ENCODE results near the gene SCGB1D2. TPM values are rescaled to one million over a fixed set of nuclear protein-coding genes. Genes with fewer than 3 reads are reported as not detected.

Gene SCGB1D2
- polyA plus RNA-seq, 1 donor (not counting 4 experiments of a cell fraction or from before 2014, with no cell fraction given) = not detected

DNA sequence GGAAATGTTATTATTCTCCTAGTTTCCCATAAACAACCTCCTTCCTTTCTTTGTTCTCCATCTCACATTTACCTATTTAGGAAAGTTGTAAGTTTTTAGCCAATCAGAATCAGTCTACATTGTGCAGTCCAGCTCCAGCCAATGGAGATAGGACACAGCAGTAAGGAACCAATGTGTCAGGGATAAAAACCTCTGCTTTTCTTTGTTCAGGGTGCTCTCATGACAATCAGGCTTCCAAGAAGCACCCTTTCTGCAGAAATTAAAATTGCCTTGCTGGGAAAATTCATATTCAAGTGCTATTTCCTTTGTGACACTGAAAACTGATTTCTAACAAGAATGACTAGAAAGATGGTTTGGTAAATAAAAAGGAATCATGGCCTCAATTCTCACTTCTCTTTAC is 18.9 kb upstream of the SCGB1D2 start:
- no peak overlapping the region for H2AFZ ChIP-seq (ENCODE audit: control insufficient read depth, low read length)
- H3K36me3 ChIP-seq (ENCODE audit: control insufficient read depth in 2 of 2, extremely low read depth in 1 of 2, insufficient read depth in 2 of 2, low read length in 2 of 2) = no peaks in the 10 kb centered on the region
- H3K27ac ChIP-seq (ENCODE audit: control insufficient read depth, insufficient read depth, low read length) = no peak overlapping the region
- H3K9ac ChIP-seq (ENCODE audit: control insufficient read depth, extremely low read depth, insufficient read depth, low read length) = no peak overlapping the region
- H3K4me3 ChIP-seq (ENCODE audit: control insufficient read depth in 2 of 3, extremely low read depth in 1 of 3, insufficient read depth in 2 of 3, low read depth in 1 of 3, low read length in 3 of 3) = no peak overlapping the region
- dilution Hi-C loops (cut with MboI; ENCODE audit: extremely low pct_ligation_motif_present, low sequenced_read_pairs) = no loop called here
- no peaks in the 10 kb centered on the region for H3K4me1 ChIP-seq (ENCODE audit: control insufficient read depth, extremely low read depth, insufficient read depth, low read length)
- H3K79me2 ChIP-seq (ENCODE audit: control insufficient read depth, insufficient read depth, low read length) = no peaks in the 10 kb centered on the region
- FAIRE-seq (no peak), DNase-seq (ENCODE audit: low read depth, low spot score) (no peak)
- H3K27me3 ChIP-seq (ENCODE audit: control insufficient read depth, extremely low read depth, insufficient read depth, low read length) = no peaks in the 10 kb centered on the region
- H3K4me2 ChIP-seq (ENCODE audit: control insufficient read depth, extremely low read depth, insufficient read depth, low read depth, low read length) = no peak overlapping the region
- TF ChIP-seq EZH2 (IDR thresholded peaks at IDR 0.05; ENCODE audit: low read length) = no peak
- TF ChIP-seq, protein P1, sequence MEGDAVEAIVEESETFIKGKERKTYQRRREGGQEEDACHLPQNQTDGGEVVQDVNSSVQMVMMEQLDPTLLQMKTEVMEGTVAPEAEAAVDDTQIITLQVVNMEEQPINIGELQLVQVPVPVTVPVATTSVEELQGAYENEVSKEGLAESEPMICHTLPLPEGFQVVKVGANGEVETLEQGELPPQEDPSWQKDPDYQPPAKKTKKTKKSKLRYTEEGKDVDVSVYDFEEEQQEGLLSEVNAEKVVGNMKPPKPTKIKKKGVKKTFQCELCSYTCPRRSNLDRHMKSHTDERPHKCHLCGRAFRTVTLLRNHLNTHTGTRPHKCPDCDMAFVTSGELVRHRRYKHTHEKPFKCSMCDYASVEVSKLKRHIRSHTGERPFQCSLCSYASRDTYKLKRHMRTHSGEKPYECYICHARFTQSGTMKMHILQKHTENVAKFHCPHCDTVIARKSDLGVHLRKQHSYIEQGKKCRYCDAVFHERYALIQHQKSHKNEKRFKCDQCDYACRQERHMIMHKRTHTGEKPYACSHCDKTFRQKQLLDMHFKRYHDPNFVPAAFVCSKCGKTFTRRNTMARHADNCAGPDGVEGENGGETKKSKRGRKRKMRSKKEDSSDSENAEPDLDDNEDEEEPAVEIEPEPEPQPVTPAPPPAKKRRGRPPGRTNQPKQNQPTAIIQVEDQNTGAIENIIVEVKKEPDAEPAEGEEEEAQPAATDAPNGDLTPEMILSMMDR (optimal IDR thresholded peaks at IDR 0.05 in 1 of 3, IDR thresholded peaks at IDR 0.05 in 1 of 3, conservative IDR thresholded peaks at IDR 0.05 in 1 of 3; ENCODE audit: extremely low read depth in 1 of 3, insufficient read depth in 2 of 3, low read length in 3 of 3) = no peak
- peaks cover 7% of the 10 kb centered on the region for H3K9me3 ChIP-seq (ENCODE audit: control insufficient read depth, low read depth, low read length)
- H4K20me1 ChIP-seq (ENCODE audit: control insufficient read depth, extremely low read depth, insufficient read depth, low read length) = no peaks in the 10 kb centered on the region
- no peaks in the 10 kb centered on the region for H3K9me1 ChIP-seq (ENCODE audit: control insufficient read depth, extremely low read depth, insufficient read depth, low read length)

DNA sequence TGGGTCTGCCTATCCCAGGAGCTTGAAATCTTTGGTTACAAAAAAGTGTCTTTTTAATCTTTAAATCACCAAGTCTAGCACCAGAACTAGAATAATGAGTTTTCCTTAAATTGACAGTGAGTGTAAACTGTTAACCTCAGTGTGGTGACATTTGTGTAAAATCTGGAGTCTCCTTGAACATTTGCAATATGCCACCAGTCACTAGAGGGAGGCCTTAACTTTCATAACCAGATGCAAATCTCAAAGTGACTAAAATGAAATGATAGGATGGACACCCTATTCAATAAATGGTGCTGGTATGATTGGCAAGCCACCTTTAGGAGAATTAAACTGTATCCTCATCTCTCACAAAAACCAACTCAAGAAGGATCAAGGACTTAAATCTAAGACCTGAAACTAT is 8.3 kb upstream of the SCGB1D2 start:
- no peaks in the 10 kb centered on the region for H3K79me2 ChIP-seq (ENCODE audit: control insufficient read depth, insufficient read depth, low read length)
- TF ChIP-seq, protein P1 (optimal IDR thresholded peaks at IDR 0.05 in 1 of 3, IDR thresholded peaks at IDR 0.05 in 1 of 3, conservative IDR thresholded peaks at IDR 0.05 in 1 of 3; ENCODE audit: extremely low read depth in 1 of 3, insufficient read depth in 2 of 3, low read length in 3 of 3) = no peak
- no peak for TF ChIP-seq EZH2 (IDR thresholded peaks at IDR 0.05; ENCODE audit: low read length)
- no peaks in the 10 kb centered on the region for H3K4me1 ChIP-seq (ENCODE audit: control insufficient read depth, extremely low read depth, insufficient read depth, low read length)
- no peaks in the 10 kb centered on the region for H3K9me1 ChIP-seq (ENCODE audit: control insufficient read depth, extremely low read depth, insufficient read depth, low read length)
- H3K27me3 ChIP-seq (ENCODE audit: control insufficient read depth, extremely low read depth, insufficient read depth, low read length) = no peaks in the 10 kb centered on the region
- no peak overlapping the region for H3K9ac ChIP-seq (ENCODE audit: control insufficient read depth, extremely low read depth, insufficient read depth, low read length)
- dilution Hi-C loops (cut with MboI; ENCODE audit: extremely low pct_ligation_motif_present, low sequenced_read_pairs) = no loop called here
- no peaks in the 10 kb centered on the region for H4K20me1 ChIP-seq (ENCODE audit: control insufficient read depth, extremely low read depth, insufficient read depth, low read length)
- H2AFZ ChIP-seq (ENCODE audit: control insufficient read depth, low read length) = no peak overlapping the region
- H3K9me3 ChIP-seq (ENCODE audit: control insufficient read depth, low read depth, low read length) = no peaks in the 10 kb centered on the region
- no peaks in the 10 kb centered on the region for H3K36me3 ChIP-seq (ENCODE audit: control insufficient read depth in 2 of 2, extremely low read depth in 1 of 2, insufficient read depth in 2 of 2, low read length in 2 of 2)
- DNase-seq (ENCODE audit: low read depth, low spot score) = no peak
- no peak overlapping the region for H3K27ac ChIP-seq (ENCODE audit: control insufficient read depth, insufficient read depth, low read length)
- no peak overlapping the region for H3K4me3 ChIP-seq (ENCODE audit: control insufficient read depth in 2 of 3, extremely low read depth in 1 of 3, insufficient read depth in 2 of 3, low read depth in 1 of 3, low read length in 3 of 3)
- H3K4me2 ChIP-seq (ENCODE audit: control insufficient read depth, extremely low read depth, insufficient read depth, low read depth, low read length) = no peak overlapping the region
- FAIRE-seq = no peak

Measured in keratinocyte (primary cell).